ENCODE measurements around the gene NECTIN2.

DNA sequence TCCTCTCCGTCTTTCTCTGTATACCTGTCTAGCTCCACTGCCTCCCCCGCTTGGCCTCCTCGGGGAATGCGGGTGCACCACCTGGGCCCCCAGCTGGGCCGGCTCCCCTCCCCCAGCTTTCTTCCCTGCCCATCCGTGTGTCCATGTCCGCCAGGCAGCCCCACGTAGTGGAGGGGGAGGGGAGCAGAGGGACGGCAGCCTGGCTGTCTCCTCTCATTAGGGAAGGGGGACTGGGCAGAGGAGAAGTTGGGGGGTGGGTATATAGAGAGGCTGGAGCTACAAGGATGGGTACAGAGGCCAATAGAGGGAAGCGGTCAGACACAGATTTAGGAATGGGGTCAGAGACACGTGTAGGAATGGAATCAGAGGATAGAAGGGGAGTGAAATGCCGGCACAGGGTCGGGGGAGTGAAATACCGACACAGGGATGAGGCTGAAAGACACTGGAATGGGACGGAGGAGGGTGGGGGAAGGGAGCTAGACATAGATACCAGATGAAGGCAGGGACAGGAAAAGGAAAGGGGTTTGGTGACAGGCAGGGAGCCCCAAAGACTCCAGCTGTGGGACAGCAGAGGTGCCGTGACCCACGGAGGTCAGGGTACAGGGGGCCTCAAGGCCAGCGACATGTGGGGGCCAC is 2.8 kb downstream of the NECTIN2 start:
- TF ChIP-seq, protein P1, sequence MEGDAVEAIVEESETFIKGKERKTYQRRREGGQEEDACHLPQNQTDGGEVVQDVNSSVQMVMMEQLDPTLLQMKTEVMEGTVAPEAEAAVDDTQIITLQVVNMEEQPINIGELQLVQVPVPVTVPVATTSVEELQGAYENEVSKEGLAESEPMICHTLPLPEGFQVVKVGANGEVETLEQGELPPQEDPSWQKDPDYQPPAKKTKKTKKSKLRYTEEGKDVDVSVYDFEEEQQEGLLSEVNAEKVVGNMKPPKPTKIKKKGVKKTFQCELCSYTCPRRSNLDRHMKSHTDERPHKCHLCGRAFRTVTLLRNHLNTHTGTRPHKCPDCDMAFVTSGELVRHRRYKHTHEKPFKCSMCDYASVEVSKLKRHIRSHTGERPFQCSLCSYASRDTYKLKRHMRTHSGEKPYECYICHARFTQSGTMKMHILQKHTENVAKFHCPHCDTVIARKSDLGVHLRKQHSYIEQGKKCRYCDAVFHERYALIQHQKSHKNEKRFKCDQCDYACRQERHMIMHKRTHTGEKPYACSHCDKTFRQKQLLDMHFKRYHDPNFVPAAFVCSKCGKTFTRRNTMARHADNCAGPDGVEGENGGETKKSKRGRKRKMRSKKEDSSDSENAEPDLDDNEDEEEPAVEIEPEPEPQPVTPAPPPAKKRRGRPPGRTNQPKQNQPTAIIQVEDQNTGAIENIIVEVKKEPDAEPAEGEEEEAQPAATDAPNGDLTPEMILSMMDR (IDR thresholded peaks at IDR 0.05; ENCODE audit: insufficient read depth, low read depth, low read length): no peak
- no peak for TF ChIP-seq EZH2 (IDR thresholded peaks at IDR 0.05; ENCODE audit: insufficient read depth, low read length)

Measured in astrocyte (in vitro differentiated cells and primary cell).